BLaER1 (cell line): ENCODE data around the gene SIDT2.

Experiments
- H3K27ac ChIP-seq: shearing (Covaris generic); formaldehyde crosslinking; 2 replicates; pipeline ENCODE4 v1.8.1; 2022
- H3K27me3 ChIP-seq: shearing (Covaris generic); formaldehyde crosslinking; 2 replicates; pipeline ENCODE4 v1.8.1; 2022
- H3K36me3 ChIP-seq: shearing (Covaris generic); formaldehyde crosslinking; 2 replicates; pipeline ENCODE4 v1.8.1; 2022
- H3K4me1 ChIP-seq: shearing (Covaris generic); formaldehyde crosslinking; 2 replicates; pipeline ENCODE4 v1.8.1; 2022
- H3K4me2 ChIP-seq: shearing (Covaris generic); formaldehyde crosslinking; 2 replicates; pipeline ENCODE4 v1.8.1; 2022
- H3K4me3 ChIP-seq: shearing (Covaris generic); formaldehyde crosslinking; 2 replicates; pipeline ENCODE4 v1.8.1; 2022
- H3K9ac ChIP-seq: shearing (Covaris generic); formaldehyde crosslinking; 2 replicates; pipeline ENCODE4 v1.8.1; 2022
- H3K9me3 ChIP-seq: shearing (Covaris generic); formaldehyde crosslinking; 2 replicates; pipeline ENCODE4 v1.8.1; 2022
- H4K20me1 ChIP-seq: shearing (Covaris generic); formaldehyde crosslinking; 2 replicates; pipeline ENCODE4 v1.8.1; 2022
- Cebpa-rat ChIP-seq: shearing (Covaris generic); IDR thresholded peaks from 2 replicates; pipeline ENCODE4 v1.8.1; 2022

The SIDT2 gene

GRCh38 chr11:117220999-117221774 is 42.6 kb downstream of the SIDT2 start:
- Histone ChIP-seq H3K9me3 (no peaks in the 10 kb centered on the region), H3K4me2 (no peak overlapping the region), H3K27ac (no peak overlapping the region), H3K4me1 (no peaks in the 10 kb centered on the region), H3K4me3 (no peak overlapping the region), H3K9ac (no peak overlapping the region), H3K27me3 (no peaks in the 10 kb centered on the region), H3K36me3 (peaks cover 99% of the 10 kb centered on the region), H4K20me1 (no peaks in the 10 kb centered on the region)
- no peak for TF ChIP-seq Cebpa-rat

- Histone ChIP-seq H3K4me2 (no peak overlapping the region), H3K9me3 (no peaks in the 10 kb centered on the region), H3K36me3 (peaks cover 97% of the 10 kb centered on the region), H3K4me1 (no peaks in the 10 kb centered on the region), H3K9ac (no peak overlapping the region), H3K4me3 (no peak overlapping the region), H3K27ac (no peak overlapping the region), H3K27me3 (no peaks in the 10 kb centered on the region), H4K20me1 (0 out of 2 replicates have a peak, but pooled peaks cover 3% of the 10 kb centered on the region)
- no peak for TF ChIP-seq Cebpa-rat
Measured at GRCh38 chr11:117221775-117222517, 43.4 kb downstream of the SIDT2 start.

GRCh38 chr11:117222991-117223740 is 44.6 kb downstream of the SIDT2 start:
- Histone ChIP-seq H3K4me2 (no peak overlapping the region), H3K27ac (no peak overlapping the region), H4K20me1 (peaks cover 15% of the 10 kb centered on the region; the same call in 1 of the 2 replicates), H3K36me3 (peaks cover 97% of the 10 kb centered on the region), H3K4me3 (no peak overlapping the region), H3K27me3 (no peaks in the 10 kb centered on the region), H3K9me3 (no peaks in the 10 kb centered on the region), H3K4me1 (no peaks in the 10 kb centered on the region), H3K9ac (no peak overlapping the region)
- TF ChIP-seq Cebpa-rat: no peak

GRCh38 chr11:117223741-117224689 is 45.5 kb downstream of the SIDT2 start:
- no peak overlapping the region for H3K27ac ChIP-seq
- no peak overlapping the region for H3K4me3 ChIP-seq
- no peaks in the 10 kb centered on the region for H3K27me3 ChIP-seq
- H3K36me3 ChIP-seq: peaks cover 97% of the 10 kb centered on the region
- no peak for TF ChIP-seq Cebpa-rat
- H3K9me3 ChIP-seq: no peaks in the 10 kb centered on the region
- no peak overlapping the region for H3K9ac ChIP-seq
- H3K4me1 ChIP-seq: no peaks in the 10 kb centered on the region
- no peak overlapping the region for H3K4me2 ChIP-seq
- peaks cover 20% of the 10 kb centered on the region; the same call in 1 of the 2 replicates for H4K20me1 ChIP-seq

- Histone ChIP-seq H3K9me3 (no peaks in the 10 kb centered on the region), H3K27ac (no peak overlapping the region), H3K4me3 (no peak overlapping the region), H3K27me3 (no peaks in the 10 kb centered on the region), H3K4me2 (no peak overlapping the region), H3K4me1 (peaks cover 15% of the 10 kb centered on the region), H3K9ac (no peak overlapping the region), H4K20me1 (peaks cover 35% of the 10 kb centered on the region; the same call in 1 of the 2 replicates), H3K36me3 (peaks cover 92% of the 10 kb centered on the region)
- TF ChIP-seq Cebpa-rat: no peak
Measured at GRCh38 chr11:117225553-117226170, 47.1 kb downstream of the SIDT2 start.

GRCh38 chr11:117226388-117227385 is 48.1 kb downstream of the SIDT2 start:
- Histone ChIP-seq H3K4me1 (peaks cover 23% of the 10 kb centered on the region), H3K27ac (no peak overlapping the region), H3K4me2 (no peak overlapping the region), H3K36me3 (peaks cover 82% of the 10 kb centered on the region), H3K9ac (no peak overlapping the region), H3K4me3 (no peak overlapping the region), H3K27me3 (no peaks in the 10 kb centered on the region), H3K9me3 (no peaks in the 10 kb centered on the region), H4K20me1 (peaks cover 39% of the 10 kb centered on the region; the same call in 1 of the 2 replicates)
- no peak for TF ChIP-seq Cebpa-rat

GRCh38 chr11:117228091-117228490 is 49.5 kb downstream of the SIDT2 start:
- Histone ChIP-seq H3K9ac (no peak overlapping the region), H3K27me3 (no peaks in the 10 kb centered on the region), H3K36me3 (peaks cover 68% of the 10 kb centered on the region), H3K4me3 (no peak overlapping the region), H3K4me2 (no peak overlapping the region), H3K27ac (no peak overlapping the region), H3K9me3 (no peaks in the 10 kb centered on the region), H3K4me1 (peaks cover 24% of the 10 kb centered on the region), H4K20me1 (peaks cover 39% of the 10 kb centered on the region; the same call in 1 of the 2 replicates)
- TF ChIP-seq Cebpa-rat: no peak

GRCh38 chr11:117229411-117229810 is 50.9 kb downstream of the SIDT2 start:
- Histone ChIP-seq H3K9ac (peak overlapping the region; percentile 90; the same call in 1 of the 2 replicates), H4K20me1 (peaks cover 39% of the 10 kb centered on the region; the same call in 1 of the 2 replicates), H3K27ac (no peak overlapping the region), H3K9me3 (no peaks in the 10 kb centered on the region), H3K4me2 (peak overlapping the region; percentile 90), H3K4me1 (peaks cover 37% of the 10 kb centered on the region), H3K4me3 (no peak overlapping the region), H3K27me3 (no peaks in the 10 kb centered on the region), H3K36me3 (peaks cover 55% of the 10 kb centered on the region)
- no peak for TF ChIP-seq Cebpa-rat
